Hindlimb muscle (tissue), 1 donor: Measurements from ENCODE around the gene VMP1. TPM values are rescaled to one million over a fixed set of nuclear protein-coding genes. Genes with fewer than 3 reads are reported as not detected.
"Not testable (repeated sequence)": the region's sequence is repeated elsewhere in the genome, so short reads cannot be mapped to it uniquely, and the experiment has no call there.

Experiments used
- DNase-seq: peaks from one replicate; pipeline ENCODE4 v3.0.0-alpha.2; 2013
- polyA plus RNA-seq: library from polyadenylated mRNA; unstranded; fragments of 120-200 nt; gene quantifications from one replicate; pipeline ENCODE4 v1.2.1, GENCODE V29; 2013; ENCODE audit not compliant: insufficient read length

VMP1 gene
- polyA plus RNA-seq, 1 donor = 53.8 TPM

DNA sequence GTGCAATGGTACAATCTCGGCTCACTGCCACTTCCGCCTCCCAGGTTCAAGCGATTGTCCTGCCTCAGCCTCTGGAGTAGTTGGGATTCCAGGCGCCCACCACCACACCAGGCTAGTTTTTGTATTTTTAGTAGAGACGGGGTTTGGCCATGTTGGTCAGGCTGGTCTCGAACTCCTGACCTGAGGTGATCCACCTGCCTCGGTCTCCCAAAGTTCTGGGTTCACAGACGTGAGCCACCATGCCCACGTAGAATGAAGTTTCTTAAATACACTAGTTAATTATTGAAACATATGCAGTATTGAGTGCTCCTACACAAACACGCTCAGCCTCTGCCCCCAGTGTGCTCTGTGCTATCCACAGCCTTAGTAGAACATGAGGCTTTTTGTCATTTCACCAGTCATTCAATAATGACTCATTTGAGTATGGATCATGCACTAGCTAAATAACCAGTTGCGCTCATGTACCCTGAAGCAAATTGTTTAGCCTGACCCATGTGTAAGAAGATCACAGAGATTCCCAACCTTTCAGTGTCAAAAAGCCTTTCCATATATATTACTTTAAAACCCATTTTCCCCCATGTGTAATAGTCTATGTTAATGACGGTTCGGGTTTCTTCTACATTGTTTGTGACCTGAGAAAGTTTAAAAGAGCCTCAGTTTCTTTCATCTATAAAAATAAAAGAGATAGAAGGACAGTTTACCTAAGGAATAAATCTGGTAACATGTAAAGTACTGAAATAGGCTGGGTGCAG lies 135.6 kb downstream of the VMP1 start:
- DNase-seq = no peak

DNA sequence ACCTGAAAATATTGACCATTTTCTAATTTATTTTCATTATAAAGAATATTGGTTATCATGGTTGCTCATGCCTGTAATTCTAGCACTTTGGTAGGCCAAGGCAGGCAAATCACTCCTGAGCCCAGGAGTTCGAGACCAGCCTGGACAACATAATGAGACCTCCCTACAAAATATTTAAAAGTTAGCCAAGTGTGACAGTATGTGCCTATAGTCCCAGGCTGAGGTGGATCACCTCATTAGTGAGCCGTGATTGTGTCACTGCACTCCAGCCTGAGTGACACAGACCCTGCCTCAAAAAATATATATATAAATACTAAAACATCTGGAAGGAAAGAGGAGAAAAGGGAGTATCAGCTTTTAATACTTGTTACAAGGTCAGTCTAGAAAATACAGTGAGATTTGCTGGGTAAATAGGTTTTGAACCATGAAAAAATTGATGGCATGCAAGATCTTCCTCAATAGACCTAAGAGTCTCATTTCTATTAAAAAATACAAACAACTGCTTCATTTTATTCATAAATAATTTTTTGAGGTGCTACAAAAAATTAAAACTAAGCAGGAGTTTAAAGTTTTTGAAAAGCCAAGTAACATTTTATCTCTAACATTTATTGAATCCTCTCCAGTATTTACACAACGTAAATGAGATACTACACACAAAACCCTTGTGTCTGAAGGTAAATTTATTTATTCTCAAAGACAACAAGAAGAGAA lies 137.6 kb downstream of the VMP1 start:
- DNase-seq = no peak

DNA sequence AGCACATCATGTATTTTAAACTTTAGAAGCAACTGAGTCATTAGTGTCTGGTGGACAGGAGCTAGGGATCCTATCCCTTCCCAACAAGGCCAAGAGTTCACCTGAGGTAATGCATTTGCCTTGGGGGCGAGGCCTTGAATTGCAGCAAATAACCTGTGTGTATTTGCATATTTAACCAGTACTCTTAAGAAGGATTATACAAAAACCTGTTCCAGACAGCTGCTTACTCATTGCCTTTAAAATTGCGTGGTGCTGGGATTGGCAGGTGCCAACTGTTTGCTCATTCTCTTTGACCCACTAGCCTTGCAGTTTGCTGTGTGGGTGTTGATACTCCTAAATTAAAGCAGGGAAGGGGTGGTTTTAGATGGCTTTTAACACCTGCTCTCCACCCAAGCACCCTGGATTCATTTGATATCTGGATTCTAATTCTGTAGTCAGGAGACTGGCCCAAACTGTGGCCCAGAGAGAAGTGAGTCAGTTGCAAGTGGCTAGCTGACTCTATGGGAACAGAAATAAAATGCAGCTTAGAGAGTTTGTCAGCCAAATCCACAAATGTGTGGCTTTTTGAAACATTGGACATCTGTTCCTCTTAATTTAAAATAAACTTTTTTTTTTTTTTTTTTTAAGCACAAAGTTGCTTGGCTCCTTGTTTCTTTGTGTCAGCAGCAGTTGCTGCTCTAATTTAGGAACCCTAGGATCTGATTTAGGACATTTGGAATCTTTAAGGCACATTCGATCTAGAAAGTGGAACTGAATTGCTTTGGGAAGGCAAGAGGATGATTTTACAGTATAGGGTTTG lies 138.3 kb downstream of the VMP1 start:
- no peak for DNase-seq

DNA sequence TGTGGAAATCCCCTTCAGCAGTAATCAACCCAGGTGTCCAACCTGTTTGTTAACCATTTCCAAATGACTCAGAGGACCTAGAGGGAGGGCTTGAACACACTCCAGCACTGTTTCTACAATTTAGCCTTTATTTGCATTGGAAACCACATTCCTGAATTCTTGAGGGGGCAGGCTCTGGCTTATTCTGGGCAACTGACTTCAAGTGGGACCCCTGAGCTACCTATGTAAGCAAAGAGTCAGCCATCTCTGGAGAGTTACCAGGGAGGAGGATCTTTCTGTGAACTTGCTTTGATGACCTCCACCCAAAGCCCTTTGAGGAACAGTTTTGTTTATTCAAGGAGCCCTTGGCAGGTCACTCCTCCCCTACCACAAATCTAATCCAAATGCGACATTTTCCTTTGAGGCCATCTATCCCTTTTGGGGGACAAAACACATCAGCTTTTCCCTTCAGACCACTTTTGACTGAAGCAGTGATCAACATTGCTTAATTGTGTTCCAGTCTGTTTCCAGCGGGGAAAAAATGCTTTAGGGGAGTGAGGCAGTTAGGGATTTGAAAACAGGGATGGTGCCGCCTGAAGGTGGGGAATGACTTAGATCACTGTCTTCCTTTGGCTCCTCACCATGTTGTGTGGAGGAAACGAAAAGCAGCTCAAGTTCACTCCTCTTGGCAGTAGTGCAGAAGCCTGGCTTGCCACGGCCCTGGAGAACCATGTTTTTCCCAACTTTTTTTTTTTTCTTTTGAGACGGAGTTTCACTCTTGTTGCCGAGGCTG lies 139.1 kb downstream of the VMP1 start:
- peak; percentile 74 for DNase-seq

DNA sequence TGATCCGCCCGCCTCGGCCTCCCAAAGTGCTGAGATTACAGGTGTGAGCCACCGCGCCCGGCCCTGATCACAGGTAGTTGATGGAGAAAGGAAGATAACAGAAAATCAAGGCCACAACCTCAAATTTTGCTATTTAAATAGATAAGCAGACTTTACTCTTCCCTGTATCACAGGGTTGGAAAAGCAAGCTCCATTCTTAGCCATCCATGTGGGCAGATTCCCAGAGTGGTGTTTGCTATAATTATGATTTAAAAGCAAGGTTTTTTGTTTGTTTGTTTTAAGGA lies 140.9 kb downstream of the VMP1 start:
- DNase-seq = no peak

DNA sequence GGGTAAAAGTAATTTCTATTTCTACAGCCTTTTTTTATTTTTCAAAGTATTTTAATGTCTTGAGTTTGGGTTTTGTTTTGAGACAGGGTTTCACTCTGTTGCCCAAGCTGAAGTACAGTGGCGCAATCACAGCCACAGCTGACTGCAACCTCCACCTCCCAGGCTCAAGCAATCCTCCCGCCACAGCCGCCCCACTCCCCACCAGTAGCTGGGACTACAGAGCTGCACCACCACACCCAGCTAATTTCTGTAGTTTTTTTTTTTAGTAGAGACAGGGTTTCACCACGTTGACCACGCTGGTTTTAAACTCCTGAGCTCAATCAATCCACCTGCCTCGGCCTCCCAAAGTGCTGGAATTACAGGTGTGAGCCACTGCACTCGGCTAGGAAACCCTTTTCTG lies 141.3 kb downstream of the VMP1 start:
- no peak for DNase-seq

DNA sequence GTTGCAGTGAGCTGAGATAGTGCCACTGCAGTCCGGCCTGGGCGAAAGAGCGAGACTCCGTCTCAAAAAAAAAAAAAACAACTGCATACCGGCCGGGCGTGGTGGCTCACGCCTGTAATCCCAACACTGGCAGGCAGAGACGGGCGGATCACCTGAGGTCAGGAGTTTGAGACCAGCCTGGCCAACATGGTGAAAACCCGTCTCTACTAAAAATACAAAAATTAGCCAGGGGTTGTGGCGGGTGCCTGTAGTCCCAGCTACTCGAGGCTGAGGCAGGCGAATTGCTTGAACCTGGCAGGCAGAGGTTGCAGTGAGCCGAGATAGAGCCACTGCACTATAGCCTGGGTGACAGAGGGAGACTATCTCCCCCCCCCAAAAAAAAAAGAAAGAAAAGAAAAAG lies 142.9 kb downstream of the VMP1 start:
- DNase-seq = not testable (repeated sequence)

DNA sequence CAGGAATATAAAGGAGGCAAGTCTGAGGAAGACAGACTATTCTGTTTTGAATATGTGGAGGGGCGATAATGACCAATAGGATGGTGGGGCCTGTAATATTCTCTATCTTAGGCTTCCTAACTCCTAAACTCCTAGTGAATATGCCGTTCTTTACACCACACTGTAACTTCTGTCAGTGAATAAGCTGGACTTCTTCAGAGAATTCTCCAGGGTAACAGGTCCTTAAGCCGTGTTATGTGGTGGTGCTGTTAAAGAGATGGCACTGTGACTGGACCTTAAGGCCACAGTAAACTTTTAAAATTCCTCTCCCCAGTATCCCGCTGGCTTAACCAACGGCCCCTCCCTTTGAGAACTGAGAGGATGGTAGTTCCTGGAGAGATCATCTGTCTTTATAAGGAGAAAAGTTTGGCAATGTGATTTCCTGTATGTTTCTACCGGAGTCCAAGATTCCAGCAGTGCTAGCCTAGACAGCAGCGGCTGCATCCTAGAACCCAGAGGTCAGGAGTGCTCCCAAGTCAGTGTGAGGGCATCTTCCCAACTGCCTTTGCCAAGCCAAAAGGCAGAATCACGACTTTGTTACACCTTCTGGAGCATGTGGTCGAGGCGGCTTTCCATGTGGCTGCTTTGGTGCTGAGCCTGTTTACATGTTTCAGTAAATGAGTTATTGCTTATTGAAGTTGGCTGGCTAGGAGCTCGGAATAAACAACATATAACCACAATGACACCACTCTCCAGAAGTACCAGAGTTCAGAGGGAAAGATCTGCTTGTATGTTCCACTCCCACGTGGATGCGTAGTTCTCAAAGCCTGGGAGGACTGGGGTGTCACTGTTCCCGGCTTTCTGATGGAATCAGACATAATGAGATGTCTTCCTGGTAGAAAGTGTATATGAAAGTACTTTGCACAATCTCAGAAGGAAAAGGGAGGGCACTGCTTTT lies 144.3 kb downstream of the VMP1 start:
- DNase-seq = no peak

DNA sequence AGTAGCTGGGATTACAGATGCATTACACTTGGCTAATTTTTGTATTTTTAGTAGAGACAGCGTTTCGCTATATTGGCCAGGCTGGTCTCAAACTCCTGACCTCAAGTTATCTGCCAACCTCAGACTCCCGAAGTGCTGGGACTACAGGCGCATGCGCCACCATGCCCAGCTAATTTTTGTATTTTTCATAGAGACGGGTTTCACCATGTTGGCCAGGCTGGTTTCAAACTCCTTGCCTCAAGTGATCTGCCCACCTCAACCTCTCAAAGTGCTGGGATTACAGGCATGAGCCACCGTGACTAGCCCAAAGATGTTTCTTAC lies 145.4 kb downstream of the VMP1 start:
- not testable (repeated sequence) for DNase-seq

DNA sequence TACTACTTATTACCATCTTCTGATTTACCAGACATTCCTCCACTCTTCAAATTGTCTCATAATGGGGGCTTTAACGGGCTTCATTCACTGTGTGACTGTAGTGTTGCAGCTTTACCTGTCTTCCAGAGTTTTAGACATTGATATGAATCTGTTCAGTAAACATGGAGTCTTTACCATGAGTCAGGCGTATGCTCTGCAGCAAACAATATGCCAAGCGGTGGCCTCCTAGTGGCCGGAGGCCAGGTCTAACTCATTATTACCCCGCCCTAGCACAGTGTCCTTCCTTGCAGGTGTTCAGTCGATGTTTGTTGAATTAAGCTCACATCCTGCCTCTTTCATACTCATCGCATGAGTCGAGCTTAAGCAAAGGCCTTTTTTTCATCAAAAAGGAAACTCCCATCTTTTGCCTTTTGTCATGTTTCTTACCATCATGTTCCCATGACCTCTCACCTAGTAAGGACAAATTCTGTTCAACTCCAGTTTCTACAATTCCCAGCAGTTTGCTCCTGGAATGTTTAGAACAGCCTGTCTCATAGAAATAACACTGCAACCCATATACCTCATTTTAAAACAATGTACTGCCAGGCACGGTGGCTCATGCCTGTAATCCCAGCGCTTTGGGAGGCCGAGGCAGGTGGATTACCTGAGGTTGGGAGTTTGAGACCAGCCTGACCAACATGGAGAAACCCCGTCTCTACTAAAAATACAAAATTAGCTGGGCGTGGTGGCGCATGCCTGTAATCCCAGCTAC lies 145.9 kb downstream of the VMP1 start:
- no peak for DNase-seq

DNA sequence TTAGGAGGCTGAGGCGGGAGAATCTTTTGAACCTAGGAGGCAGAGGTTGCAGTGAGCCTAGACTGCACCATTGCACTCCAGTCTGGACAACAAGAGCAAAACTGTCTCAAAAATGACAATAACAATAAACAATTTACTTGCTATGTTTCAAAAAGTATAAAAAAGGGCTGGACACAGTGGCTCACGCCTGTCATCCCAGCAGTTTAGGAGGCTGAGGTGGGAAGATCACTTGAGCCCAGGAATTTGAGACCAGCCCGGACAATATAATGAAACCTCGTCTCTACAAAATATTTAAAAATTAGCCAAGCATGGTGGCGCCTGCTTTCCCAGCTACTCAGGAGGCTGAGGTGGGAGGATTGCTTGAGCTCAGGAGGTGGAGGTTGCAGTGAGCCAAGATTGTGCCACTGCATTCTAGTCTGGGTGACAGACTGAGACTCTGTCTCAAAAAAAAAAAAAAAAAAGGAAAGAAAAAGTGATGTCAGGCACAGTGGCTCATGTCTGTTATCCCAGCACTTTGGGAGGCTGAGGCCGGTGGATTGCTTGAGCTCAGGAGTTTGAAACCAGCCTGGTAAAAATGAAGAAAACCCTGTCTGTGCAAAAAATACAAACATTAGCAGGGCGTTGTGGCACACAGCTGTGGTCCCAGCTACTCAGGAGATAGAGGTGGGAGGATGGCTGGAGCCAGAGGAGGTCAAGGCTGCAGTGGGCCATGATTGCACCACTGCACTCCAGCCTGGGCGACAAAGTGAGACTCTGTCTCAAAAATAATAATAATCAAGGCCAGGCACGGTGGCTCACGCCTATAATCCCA lies 146.7 kb downstream of the VMP1 start:
- not testable (repeated sequence) for DNase-seq

DNA sequence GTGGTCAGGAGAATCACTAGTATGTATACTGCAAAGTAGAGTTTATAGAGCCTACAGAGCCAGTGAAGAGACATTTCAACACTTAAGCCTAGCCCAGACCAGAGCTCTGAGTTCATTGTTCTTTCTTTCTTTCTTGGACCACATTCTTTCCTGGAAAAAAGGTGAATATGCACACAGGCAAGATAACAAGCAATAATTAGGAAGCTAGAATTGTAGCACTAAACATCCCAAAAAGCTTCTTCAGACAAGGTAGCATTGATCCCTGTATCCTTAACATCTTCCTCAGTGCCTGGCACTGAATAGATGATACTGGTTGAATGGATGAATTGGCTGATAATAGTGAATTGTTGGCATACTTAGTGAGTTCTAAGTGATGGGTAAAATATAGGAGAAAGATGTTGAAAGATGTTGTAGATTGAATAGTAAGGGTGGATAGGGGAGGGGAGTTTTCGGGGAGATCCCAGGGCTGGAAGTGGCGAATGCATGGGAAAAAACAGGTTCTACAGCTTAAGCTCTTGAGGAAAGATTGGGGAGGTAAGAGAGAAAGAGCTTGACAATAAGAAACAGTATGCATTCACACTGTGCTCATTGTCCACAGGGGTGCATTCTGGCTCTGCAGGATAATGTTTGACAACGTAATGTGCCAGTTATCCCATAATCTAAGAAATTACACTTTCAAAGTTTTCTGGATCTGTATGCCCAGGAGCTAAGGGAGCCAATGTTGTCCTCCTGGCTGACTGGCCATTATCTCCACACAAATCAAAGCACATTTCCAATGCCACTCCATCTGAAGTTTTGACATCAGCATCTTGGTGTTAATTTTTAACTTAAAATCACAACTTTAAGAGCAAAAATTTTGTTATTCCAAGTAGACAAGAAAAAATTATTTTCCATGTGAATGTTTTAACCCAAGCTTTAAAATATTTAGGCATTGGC lies 149.7 kb downstream of the VMP1 start:
- no peak for DNase-seq

DNA sequence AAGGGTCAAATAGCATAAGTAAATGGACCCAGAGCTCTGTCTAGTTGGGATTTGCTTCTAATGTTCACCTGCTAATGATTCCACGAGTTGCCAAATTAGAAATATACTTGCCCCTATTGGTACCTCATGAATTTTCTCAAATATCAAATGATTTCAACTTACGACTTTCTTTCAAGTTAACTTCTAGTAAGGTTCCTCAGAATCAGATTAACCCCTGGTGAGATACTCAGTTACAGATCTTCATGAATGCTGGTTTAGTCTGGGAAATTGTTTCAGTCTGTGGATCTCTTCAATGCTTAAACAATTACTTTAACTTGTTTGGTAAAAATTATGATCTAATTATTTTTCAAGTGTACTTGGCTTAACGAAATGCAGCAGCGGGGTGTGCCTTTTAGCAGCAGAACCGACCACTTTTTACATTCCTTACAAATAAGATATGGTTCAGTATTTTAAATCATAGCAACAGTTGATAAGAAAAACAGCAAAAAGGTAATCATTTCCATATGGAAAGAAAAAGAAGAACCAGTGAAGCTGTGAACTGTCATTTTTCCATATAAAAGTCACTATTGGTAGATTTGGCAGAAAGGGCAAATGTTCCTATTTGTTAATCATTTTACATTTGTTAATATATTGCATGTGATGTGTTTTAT lies 150.8 kb downstream of the VMP1 start:
- no peak for DNase-seq

DNA sequence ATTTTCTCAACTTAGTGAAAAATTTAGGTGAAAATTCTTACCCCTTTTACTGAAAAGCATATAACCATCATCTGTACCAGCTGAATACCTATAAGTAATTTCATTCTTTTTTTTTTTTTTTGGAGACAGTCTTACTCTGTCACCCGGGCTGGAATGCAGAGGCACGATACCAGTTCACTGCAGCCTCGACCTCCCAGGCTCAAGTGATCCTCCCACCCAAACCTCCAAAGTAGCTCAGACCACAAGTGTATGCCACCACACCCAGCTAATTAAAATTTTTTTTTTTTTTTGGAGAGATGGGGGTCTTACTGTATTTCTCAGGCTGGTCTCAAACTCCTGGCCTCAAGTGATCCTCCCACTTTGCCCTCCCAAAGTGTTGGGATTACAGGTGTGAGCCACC lies 151.5 kb downstream of the VMP1 start:
- DNase-seq = no peak

DNA sequence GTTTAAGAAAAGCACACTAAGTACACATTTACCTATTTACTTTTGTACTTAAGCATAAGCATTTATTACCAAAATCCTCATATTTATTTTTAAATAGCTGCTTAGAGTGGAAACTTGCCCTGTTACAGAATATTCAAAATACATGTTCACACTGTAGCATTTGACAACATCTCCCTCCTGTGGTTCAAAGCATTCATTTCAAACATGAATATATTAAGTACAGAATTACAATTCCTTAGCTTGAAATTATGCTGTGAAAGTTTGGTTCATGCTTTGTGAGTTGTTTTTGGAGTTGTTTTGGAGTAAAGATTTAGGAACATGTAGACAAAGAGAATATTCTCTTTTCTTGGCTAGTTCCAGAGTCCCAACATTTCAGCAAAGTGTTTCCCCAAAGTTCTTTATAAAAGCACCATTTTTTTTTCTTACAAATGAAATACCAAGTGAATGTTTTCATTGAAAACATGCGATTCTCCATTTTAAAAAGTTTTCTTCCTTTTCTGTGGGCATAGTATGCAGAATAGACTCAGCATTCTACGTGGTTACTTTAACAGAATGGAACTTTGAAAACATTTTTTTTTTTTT lies 152.1 kb downstream of the VMP1 start:
- no peak for DNase-seq

DNA sequence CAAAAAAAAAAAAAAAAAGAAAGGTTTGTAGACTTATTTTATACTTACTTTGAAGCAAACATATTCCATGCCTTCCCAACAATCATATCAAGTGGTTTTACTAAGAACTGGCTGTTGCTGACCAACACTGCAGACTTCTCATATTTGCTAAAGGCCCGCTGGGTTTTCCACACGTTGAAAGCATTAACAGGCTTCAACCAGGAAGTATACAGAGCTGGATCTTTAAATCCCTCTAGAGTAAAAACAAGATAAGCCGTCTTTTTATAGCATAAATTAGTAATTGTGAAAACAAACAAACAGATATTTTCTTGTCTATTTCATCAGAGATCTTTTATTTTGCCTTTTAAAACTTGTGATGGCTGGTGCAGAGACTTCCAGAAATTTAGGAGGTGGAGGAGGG lies 156.2 kb downstream of the VMP1 start:
- DNase-seq = no peak

DNA sequence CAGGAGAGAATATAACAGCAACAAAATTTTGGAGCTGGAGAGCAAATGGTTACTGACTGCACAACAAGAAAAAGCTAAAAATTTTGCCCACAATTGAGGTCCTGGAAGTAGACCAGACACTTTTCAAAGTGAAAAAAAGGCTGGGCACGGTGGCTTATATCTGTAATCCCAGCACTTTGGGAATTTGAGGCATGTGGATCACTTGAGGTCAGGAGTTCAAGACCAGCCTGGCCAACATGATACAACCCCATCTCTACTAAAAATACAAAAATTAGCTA lies 162.4 kb downstream of the VMP1 start:
- DNase-seq = no peak

DNA sequence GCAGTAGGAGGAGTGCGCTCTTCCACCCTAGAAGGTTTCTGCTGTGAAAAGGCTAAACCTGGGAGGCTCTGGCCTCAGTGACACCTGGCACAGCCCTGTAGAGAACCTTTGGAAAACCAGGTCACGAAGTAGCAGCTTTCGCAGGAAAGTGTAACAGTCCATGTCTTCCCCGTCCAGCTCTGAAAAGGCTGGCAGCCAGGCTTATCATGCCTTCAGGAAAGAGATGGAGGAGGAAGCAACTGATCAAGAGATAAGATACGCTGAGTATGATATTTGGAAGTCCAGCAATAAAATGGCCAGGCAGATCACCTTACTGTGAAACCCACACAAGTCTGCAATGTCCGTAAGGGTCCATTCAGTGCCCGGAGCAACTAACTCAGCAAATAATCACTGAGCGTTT lies 163.0 kb downstream of the VMP1 start:
- no peak for DNase-seq
